T-helper 2 cell treated with Interferon-gamma antibody and Interleukin-4, amounts not matched to agents 5 μg/mL and 100 μg/mL, for 36 hours (primary cell): ENCODE results near the gene TRPV4.
A peak's percentile ranks its signal among the peaks of the same experiment; 100 is the strongest.

Experiments used
- DNase-seq: peaks from one replicate; pipeline ENCODE4 v3.0.0; 2021; ENCODE audit warnings: low spot score
- H3K27ac Mint-ChIP-seq: one replicate; pipeline ENCODE4 v1.8.0; 2021; ENCODE audit warnings: mild to moderate bottlenecking, mixed read lengths
- H3K27me3 Mint-ChIP-seq: one replicate; pipeline ENCODE4 v1.8.0; 2021; ENCODE audit warnings: low read depth, mixed read lengths
- H3K36me3 Mint-ChIP-seq: one replicate; pipeline ENCODE4 v1.8.0; 2021; ENCODE audit warnings: low read depth, mixed read lengths
- H3K4me1 Mint-ChIP-seq: one replicate; pipeline ENCODE4 v1.8.0; 2021; ENCODE audit warnings: low read depth, mixed read lengths
- H3K4me3 Mint-ChIP-seq: one replicate; pipeline ENCODE4 v1.8.0; 2022; ENCODE audit warnings: mild to moderate bottlenecking, moderate library complexity, mixed read lengths
- H3K9me3 Mint-ChIP-seq: one replicate; pipeline ENCODE4 v1.8.0; 2021; ENCODE audit warnings: mixed read lengths

Gene TRPV4

DNA sequence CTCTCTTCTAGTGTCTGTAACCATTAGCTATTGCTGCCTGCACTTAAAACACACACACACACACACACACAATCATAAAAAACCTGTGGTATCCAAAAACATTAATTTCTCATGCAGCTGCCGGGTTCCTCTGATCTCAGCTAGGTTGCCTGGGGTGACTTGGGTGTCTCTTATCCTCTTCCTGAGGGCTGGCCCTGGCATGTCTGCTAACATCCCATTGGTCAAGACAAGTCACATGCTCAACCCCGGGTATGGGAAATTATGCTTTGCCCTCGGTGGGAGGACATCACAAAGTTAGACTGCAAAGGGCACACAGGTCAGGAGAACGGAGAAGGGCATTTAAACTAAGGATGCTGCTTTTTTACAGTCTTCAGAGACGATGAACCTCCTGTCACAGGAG lies 55.7 kb downstream of the TRPV4 start:
- peak; percentile 39 for DNase-seq
- H3K27me3 Mint-ChIP-seq = no peaks in the 10 kb centered on the region
- H3K36me3 Mint-ChIP-seq = peaks cover 1% of the 10 kb centered on the region
- H3K27ac Mint-ChIP-seq = peak overlapping the region; percentile 49
- peak overlapping the region; percentile 59 for H3K4me3 Mint-ChIP-seq
- H3K9me3 Mint-ChIP-seq = peaks cover 4% of the 10 kb centered on the region
- peaks cover 4% of the 10 kb centered on the region for H3K4me1 Mint-ChIP-seq

GRCh38 chr12:109776624-109777023 lies 56.6 kb downstream of the TRPV4 start:
- peaks cover 4% of the 10 kb centered on the region for H3K4me1 Mint-ChIP-seq
- peaks cover 1% of the 10 kb centered on the region for H3K36me3 Mint-ChIP-seq
- H3K27ac Mint-ChIP-seq = no peak overlapping the region
- H3K9me3 Mint-ChIP-seq = peaks cover 4% of the 10 kb centered on the region
- H3K27me3 Mint-ChIP-seq = no peaks in the 10 kb centered on the region
- no peak for DNase-seq
- H3K4me3 Mint-ChIP-seq = no peak overlapping the region

- DNase-seq = peak; percentile 51
- H3K4me1 Mint-ChIP-seq = peaks cover 4% of the 10 kb centered on the region
- H3K27me3 Mint-ChIP-seq = no peaks in the 10 kb centered on the region
- H3K4me3 Mint-ChIP-seq = no peak overlapping the region
- H3K27ac Mint-ChIP-seq = no peak overlapping the region
- peaks cover 1% of the 10 kb centered on the region for H3K36me3 Mint-ChIP-seq
- peaks cover 4% of the 10 kb centered on the region for H3K9me3 Mint-ChIP-seq
Measured at GRCh38 chr12:109775172-109775881, 57.9 kb downstream of the TRPV4 start.

DNA sequence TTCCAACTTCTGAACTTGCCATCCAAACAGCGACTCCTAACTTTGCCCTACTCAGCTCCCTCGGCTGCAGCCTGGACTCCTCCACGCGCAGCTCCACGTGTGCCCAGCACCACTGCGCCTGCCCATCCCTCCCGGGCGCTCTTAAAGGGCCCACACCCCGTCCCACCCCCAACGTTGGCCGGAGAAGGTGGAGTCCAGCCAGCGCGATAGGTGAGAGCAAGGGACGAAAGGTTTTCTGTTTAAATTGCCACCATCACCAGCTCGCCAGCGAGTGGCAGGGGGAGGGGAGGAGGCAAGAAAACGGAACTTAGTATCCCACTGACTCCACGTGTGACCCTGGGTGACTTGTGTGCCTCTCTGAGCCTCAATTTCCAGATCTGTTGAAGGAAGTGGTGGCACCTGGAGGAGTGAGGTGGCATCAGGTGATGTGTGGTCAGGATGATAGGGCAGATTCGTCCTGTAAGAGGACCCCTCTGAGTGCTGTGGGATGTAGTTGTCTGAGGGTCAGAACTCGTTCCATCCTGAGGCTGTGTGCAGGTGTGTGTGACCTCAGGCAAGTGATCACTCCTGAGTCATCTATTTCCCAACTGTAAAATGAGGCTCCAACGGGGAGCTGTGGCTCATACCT lies 59.7 kb downstream of the TRPV4 start:
- Mint-ChIP-seq H3K27ac (no peak overlapping the region), H3K4me1 (peaks cover 4% of the 10 kb centered on the region), H3K36me3 (peaks cover 1% of the 10 kb centered on the region), H3K9me3 (peaks cover under 1% of the 10 kb centered on the region), H3K27me3 (no peaks in the 10 kb centered on the region), H3K4me3 (no peak overlapping the region)
- DNase-seq = no peak

DNA sequence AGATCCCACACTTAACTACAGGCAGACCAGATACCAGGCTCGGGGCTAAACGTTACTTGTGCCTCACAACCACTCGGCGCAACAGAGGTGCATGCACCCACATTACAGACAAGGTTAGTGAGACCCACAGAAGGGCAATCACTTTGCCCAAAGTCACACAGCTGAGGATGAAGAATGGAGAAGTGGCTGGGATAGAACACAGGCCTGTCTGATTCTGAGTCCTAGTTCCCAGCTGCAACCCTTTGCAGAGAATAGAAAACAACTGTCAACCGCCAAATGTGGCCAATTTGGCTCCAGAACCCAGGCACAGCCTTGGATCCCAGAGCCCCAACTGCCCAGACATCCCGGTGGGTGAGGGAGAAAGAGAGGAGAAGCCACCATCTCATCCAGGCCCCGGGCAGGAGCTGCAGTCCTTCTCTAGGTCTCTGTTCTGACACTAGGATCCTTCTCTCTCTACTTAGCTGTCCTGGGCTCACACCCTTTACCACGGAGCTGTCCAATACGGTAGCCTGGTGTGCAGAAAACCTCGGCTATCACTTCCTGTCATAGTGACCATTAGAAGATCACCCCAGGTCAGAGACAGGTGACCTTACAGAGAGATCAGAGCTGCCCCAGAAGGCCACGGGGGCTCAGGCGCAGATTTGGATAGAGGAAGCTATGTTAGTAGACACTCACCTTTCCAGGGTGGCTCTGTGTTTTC lies 60.4 kb downstream of the TRPV4 start:
- Mint-ChIP-seq H3K4me3 (no peak overlapping the region), H3K4me1 (peaks cover 4% of the 10 kb centered on the region), H3K36me3 (peaks cover 1% of the 10 kb centered on the region), H3K27me3 (no peaks in the 10 kb centered on the region), H3K9me3 (no peaks in the 10 kb centered on the region), H3K27ac (no peak overlapping the region)
- no peak for DNase-seq

GRCh38 chr12:109771746-109772621 lies 61.2 kb downstream of the TRPV4 start:
- H3K36me3 Mint-ChIP-seq = no peaks in the 10 kb centered on the region
- H3K4me1 Mint-ChIP-seq = no peaks in the 10 kb centered on the region
- no peak overlapping the region for H3K4me3 Mint-ChIP-seq

DNA sequence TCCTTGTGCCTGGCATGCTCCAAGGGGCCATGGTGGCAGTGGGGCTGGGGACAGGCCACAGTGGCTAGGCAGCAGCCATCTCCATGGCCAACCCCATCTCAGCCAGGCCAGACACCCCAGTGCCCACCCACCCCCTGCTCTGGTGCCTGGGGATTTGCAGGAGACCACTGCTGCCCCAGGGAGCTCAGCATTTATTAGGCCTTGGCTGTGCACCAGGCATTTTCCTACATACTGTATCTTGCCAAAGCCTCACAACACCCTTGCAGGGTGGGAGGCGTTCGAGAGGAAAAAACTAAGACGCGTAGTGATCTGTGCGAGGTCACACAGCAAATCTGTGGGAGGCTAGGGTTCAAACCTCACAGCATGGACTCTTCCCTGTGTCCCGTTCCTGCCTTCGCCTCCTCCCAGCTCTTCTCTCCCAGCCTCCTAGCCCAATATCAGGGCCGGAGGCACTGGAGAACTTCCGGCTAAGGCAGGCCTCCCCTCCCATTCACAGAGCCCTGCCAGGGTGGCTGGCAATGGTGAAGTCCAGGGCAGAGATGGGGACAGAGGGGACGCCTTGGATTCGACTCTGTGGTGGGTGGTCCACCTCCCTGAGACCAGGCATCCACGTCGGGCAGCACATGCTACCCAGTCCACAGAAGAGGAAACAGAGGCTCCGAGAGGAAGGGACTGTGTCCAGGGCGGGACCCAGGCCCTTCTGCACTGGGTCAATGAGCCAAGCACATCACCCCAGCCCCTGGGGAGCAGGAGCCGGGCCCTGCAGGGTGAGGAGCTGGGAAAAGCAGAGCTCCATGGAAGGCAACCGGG lies 62.1 kb downstream of the TRPV4 start:
- Mint-ChIP-seq H3K4me1 (no peaks in the 10 kb centered on the region), H3K27ac (no peak overlapping the region), H3K9me3 (no peaks in the 10 kb centered on the region), H3K4me3 (no peak overlapping the region), H3K27me3 (no peaks in the 10 kb centered on the region), H3K36me3 (no peaks in the 10 kb centered on the region)
- DNase-seq = no peak

More at GRCh38 chr12:109771746-109772621, 61.2 kb downstream of the TRPV4 start:
- Mint-ChIP-seq H3K9me3 (no peaks in the 10 kb centered on the region), H3K27ac (no peak overlapping the region), H3K27me3 (no peaks in the 10 kb centered on the region)
- no peak for DNase-seq

GRCh38 chr12:109770104-109770860 lies 62.9 kb downstream of the TRPV4 start:
- no peak overlapping the region for H3K27ac Mint-ChIP-seq
- no peak overlapping the region for H3K4me3 Mint-ChIP-seq

DNA sequence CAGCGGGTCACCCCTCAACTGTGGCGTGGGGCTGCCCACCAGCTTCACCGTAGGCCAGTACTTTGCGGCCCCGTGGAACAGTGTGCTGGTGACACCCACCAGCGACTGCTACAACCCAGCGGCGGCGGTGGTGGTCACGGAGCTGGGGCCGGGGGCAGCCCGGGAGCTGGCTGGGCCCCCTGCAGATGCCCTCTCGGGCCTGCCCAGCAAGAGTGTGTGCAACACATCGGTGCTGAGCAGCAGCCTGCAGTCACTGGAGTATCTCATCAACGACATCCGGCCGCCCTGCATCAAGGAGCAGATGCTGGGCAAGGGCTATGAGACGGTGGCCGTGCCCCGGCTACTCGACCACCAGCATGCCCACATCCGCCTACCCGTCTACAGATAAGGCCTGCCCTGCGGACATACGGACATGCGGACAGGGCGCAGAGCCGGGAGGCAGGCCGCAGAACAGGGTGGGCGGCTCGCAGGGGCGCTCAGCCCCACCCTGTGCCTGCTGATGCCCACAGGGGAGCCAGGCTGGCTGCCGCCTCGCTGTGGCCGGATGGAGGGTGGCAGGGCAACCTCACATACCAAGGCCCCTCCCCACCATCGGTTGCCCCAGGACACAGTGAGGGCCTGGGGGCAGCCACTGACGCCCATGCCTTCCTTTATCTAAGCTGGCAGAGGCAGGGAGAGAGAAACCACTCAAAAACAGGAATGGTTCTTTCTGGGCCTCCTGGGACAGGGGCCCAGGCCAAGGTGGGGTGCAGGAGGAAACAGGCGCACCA lies 64.1 kb downstream of the TRPV4 start:
- DNase-seq = no peak
- no peaks in the 10 kb centered on the region for H3K27me3 Mint-ChIP-seq
- no peaks in the 10 kb centered on the region for H3K4me1 Mint-ChIP-seq
- H3K27ac Mint-ChIP-seq = no peak overlapping the region
- H3K36me3 Mint-ChIP-seq = no peaks in the 10 kb centered on the region
- H3K4me3 Mint-ChIP-seq = no peak overlapping the region
- H3K9me3 Mint-ChIP-seq = no peaks in the 10 kb centered on the region

More at GRCh38 chr12:109770104-109770860, 62.9 kb downstream of the TRPV4 start:
- no peaks in the 10 kb centered on the region for H3K9me3 Mint-ChIP-seq
- DNase-seq = no peak
- no peaks in the 10 kb centered on the region for H3K4me1 Mint-ChIP-seq
- no peaks in the 10 kb centered on the region for H3K36me3 Mint-ChIP-seq
- H3K27me3 Mint-ChIP-seq = no peaks in the 10 kb centered on the region

- peaks cover 3% of the 10 kb centered on the region for H3K9me3 Mint-ChIP-seq
- H3K27me3 Mint-ChIP-seq = no peaks in the 10 kb centered on the region
- H3K36me3 Mint-ChIP-seq = no peaks in the 10 kb centered on the region
- no peak for DNase-seq
- no peak overlapping the region for H3K4me3 Mint-ChIP-seq
- H3K4me1 Mint-ChIP-seq = no peaks in the 10 kb centered on the region
- no peak overlapping the region for H3K27ac Mint-ChIP-seq
Measured at GRCh38 chr12:109767991-109768900, 65.0 kb downstream of the TRPV4 start.

DNA sequence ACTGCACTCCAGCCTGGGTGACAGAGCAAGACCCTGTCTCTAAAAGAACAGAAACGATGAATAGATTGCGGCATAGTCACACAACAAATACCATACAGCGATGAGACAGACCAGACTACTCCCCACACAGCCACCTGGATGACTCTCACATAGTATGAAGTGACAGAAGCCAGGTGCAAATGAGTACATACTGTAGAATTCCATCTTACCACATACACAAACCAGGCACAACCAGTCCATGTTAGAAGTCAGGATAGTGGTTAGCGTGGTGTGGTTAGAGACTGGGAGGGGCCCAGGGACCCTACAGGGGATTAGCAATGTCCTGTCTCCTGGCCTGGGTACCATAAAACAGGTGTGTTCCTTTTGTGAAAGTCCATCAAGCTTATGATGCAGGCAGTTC lies 65.7 kb downstream of the TRPV4 start:
- Mint-ChIP-seq H3K4me1 (no peaks in the 10 kb centered on the region), H3K36me3 (no peaks in the 10 kb centered on the region), H3K27me3 (no peaks in the 10 kb centered on the region), H3K4me3 (no peak overlapping the region), H3K27ac (no peak overlapping the region), H3K9me3 (peaks cover 3% of the 10 kb centered on the region)
- no peak for DNase-seq
